Activated CD8-positive, alpha-beta memory T cell treated with anti-CD3 and anti-CD28 coated beads, Interleukin-2, amount 50 U/mL, for 1 hour (primary cell): ENCODE data around the gene USH1C.

Source experiments
- DNase-seq: peaks from one replicate; pipeline ENCODE4 v3.0.0-alpha.2; 2020; ENCODE audit errors: extremely low read depth

The USH1C gene

DNA sequence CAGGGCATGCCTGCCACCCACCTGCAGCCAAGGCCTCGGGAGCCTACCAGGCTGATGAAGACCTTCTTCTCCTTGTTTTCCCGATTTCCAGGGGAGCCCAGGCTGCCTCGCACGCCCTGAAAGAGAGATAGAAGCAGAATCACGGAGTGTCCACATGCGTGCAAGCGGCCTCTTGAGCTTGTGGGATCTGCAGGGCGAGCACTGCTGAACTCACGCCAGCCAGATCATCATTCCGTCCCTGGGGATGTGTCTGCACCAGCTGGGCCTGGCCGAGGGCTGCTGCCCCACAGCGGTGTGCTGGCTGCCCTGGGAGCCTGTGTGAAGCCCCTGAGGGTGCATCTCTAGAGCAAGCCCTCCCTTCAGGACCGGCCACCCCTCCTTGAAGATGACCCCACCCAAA is 17.9 kb downstream of the USH1C start:
- DNase-seq, result no peak

- DNase-seq, result no peak
Measured at GRCh38 chr11:17525570-17525969, 18.6 kb downstream of the USH1C start.

DNA sequence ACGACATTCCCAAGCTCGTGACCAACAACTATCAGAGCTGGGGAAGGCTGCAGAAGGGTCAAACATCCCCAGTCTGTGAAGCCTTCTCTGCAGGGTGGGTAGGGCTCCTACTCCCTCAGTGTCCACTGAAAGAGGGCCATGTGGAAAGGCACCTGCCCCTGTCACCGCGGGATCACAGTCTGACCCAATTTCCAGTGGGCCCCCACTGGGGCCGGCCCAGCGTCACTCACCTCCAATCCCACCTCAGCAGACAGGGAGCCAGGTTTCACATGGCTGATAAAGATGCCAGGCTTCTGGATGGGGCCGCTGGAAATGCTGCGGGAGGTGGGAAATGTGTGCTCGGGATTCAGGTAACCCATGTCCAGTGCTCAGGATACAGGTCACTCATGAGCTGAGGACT is 20.0 kb downstream of the USH1C start:
- DNase-seq, result no peak

DNA sequence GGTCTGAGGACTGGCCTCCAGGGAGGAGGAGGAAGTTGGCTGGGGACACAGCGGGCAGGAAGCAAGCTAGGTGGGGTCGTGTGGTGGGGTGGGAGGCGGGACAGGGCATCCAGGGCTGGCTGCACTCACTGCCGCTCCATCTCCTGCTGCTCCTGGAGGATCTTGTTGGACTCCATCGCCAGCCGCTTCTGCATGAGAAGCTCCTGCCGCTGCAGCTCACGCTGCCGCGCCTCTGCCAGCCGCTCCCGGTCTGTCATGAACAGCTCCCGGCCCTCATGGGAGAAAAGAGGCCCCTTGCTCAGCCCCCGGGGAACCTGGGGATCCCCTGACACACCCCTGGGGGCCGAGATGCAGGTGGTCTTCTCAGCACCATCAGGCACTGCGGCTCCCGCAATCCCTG is 21.6 kb downstream of the USH1C start:
- no peak for DNase-seq

DNA sequence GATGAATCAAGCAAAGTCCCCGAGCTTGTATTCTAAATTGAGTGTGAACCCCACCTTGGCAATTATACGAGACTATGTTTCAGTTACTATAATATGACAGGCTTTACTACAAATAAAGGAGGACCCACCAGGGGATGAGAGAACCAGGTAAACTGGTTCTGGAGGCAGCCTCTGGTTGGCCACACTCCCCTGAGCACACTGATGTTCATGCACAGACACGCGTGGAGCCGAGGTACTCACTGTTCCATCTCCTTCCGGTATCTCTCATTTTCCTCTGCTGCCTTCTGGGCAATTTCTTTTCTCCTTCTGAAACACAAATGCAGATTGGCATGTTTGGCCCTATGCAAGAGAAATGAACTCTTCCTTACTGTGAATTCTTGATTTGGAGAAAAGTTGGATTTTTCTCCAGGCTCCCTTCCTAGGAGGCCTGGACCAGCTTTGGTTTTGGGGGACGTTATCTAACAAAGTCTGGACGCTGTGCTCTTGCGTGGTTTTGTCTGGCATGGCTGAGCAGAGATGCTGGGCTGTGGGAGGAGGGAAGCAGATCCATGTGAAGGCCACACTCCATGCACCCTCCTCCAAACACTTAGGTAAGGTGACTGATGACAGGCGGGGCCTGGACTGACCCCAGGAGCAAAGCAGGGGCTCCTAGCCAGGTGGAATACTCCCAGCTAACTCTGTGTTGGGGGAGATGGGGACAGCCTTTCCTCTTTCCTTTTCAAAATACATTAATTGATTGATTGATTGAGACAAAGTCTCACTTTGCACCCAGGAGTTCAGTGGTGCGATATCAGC is 22.9 kb downstream of the USH1C start:
- DNase-seq, result no peak

GRCh38 chr11:17519061-17519885 is 24.9 kb downstream of the USH1C start:
- no peak for DNase-seq

DNA sequence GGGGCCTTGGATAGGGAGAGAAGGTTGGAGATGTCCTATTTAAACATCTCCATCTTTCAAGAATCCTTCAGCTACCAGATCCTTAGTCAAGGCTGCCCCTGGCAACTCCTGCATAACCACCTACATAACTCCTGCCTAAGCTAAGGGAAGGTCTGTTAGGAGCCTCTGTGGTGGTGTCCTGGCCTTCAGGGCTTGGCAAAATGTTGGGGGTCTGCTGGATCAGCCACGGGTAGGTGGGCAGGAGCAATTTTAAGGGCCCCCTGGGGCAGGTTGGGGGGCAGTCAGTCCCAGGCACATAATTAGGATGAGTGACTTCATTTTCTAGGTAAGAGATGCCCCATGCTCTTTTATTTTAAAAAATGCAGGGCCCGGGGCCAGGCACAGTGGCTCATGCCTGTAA is 25.9 kb downstream of the USH1C start:
- no peak for DNase-seq

- DNase-seq, result no peak
Measured at GRCh38 chr11:17517186-17517585, 27.0 kb downstream of the USH1C start.

- DNase-seq, result no peak
Measured at GRCh38 chr11:17516551-17517150, 27.6 kb downstream of the USH1C start.

GRCh38 chr11:17515443-17516176 is 28.6 kb downstream of the USH1C start:
- DNase-seq, result no peak

DNA sequence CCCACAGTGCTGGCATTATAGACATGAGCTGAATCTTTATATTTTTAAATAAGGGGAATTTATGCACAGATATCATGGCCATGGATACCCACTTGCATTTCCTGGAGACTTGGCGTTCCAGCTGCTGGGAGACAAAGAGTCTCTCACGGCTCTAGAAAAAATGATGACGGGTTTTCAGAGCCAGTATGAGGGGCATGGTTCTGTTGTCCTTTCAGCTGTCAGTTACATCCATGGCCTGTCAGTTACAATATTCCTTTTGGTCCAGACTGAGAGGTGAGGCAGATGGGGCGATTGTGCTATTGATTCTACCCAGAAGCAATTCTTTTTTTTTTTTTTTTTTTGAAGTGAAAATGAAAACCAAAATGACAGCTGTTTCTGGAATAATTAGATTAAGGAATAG is 29.7 kb downstream of the USH1C start:
- no peak for DNase-seq

DNA sequence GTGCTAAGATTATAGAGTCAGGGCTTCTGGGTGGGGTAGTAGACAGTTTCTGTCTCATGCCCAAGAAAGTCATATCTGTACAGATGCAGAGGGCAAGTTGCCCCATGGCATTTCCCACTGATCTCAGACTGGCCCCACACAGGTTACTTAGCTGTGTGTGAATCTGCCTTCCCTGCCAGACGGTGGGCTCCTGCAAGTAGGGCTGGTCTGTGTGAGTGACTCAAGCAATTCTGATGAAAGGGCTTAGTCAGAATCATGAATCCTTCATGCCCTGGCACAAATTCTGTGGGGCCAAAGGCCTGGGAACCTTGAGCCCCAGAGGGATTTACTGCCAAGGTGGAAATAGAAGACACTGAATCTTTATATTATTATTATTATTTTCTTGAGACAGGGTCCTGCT is 30.4 kb downstream of the USH1C start:
- no peak for DNase-seq

GRCh38 chr11:17512101-17512500 is 32.1 kb downstream of the USH1C start:
- no peak for DNase-seq

DNA sequence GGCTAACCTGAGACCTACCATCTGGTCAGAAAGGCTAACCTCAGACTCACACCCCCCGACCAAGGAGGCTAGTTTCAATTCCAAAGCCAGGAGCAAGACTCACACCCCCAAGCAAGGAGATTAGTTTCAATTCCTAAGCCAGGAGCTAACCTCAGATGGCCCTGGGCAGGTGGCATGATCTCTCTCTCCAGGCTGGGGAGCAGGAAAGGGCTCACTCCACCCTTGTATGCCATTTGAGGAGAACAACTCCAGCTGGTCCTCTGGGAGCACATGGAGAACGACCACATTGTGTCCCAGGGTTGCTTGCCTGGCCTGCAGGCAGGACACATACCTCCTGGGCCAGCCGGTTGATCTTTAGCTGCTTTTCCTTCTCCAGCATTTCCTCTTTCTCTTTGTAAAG is 32.6 kb downstream of the USH1C start:
- DNase-seq, result no peak

GRCh38 chr11:17510507-17511206 is 33.6 kb downstream of the USH1C start:
- no peak for DNase-seq

- no peak for DNase-seq
Measured at GRCh38 chr11:17508791-17509190, 35.4 kb downstream of the USH1C start.

GRCh38 chr11:17508306-17508705 is 35.9 kb downstream of the USH1C start:
- no peak for DNase-seq

GRCh38 chr11:17507773-17508172 is 36.4 kb downstream of the USH1C start:
- DNase-seq, result no peak

- DNase-seq, result no peak
Measured at GRCh38 chr11:17506942-17507341, 37.3 kb downstream of the USH1C start.

DNA sequence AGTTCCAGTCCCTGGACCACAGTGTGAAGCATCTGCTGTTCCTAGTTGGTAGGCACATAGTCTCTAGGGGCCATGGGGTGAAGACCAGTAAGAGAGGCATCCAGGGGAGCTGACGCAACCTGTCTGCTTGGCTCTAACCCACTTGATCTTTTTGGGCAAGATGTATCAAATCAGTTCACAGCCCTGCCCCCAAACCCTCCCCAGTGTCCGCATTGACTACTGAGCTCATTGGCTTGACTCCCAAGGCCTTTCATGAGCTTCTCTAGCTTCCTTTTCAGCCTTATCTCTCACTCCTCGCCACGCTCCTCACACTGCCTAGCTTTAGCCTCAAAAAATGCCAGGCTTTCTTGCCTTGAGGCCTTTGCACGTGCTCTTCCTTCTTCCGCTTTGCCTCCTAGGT is 37.9 kb downstream of the USH1C start:
- no peak for DNase-seq

DNA sequence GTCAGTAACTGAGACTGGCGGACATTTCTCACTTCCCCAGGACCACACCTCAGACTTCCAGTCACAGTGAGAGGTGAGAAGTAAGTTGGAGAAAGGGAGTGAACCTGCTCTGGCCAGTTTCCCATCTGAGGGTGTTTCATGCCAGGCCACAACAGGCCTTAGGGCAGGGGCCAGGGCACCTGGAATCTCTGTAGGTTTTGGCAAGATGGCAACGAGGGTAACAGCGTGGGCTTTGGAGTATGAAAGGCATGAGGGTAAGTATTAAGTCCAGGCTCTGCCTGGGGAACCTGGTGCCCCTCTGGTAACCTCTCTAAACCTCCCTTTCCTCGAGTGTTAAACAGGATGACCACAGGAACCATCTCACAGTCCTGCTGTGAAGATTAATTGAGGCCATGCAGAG is 39.1 kb downstream of the USH1C start:
- no peak for DNase-seq
